Right atrium auricular region (tissue), 2 donors: ENCODE measurements around the gene HIKESHI. TPM values are rescaled to one million over a fixed set of nuclear protein-coding genes. Genes with fewer than 3 reads are reported as not detected.
"Not testable (repeated sequence)": the region's sequence is repeated elsewhere in the genome, so short reads cannot be mapped to it uniquely, and the experiment has no call there.

ENCODE experiments used
- DNase-seq: peaks from one replicate; pipeline ENCODE4 v3.0.0-alpha.2; 2019; ENCODE audit warnings: low spot score
- H3K27ac ChIP-seq, 2 donors: fragments of 200-600 bp; sonication (generic); 1 replicate in 1 of 2; 2 replicates in 1 of 2; pipeline ENCODE4 v1.5.1; 2016 to 2019
- H3K27me3 ChIP-seq, 2 donors: fragments of 200-600 bp; sonication (generic); one replicate each; pipeline versions ENCODE4 v1.5.1 to v1.6.0; 2017 to 2019
- H3K36me3 ChIP-seq: fragments of 200-600 bp; sonication (generic); one replicate; pipeline ENCODE4 v1.5.1; 2016
- H3K4me1 ChIP-seq, 2 donors: fragments of 200-600 bp; sonication (generic); one replicate each; pipeline versions ENCODE4 v1.5.1 to v1.6.0; 2017 to 2019
- H3K4me3 ChIP-seq, 2 donors: fragments of 200-600 bp; sonication (generic); 1 replicate in 1 of 2; 2 replicates in 1 of 2; pipeline ENCODE4 v1.5.1; 2017 to 2019; ENCODE audit warnings: mild to moderate bottlenecking in 1 of 2, moderate library complexity in 1 of 2
- H3K9me3 ChIP-seq, 2 donors: fragments of 200-600 bp; sonication (generic); one replicate each; pipeline ENCODE4 v1.5.1; 2019
- total RNA-seq, 2 donors: library from RNA; depleted of rRNA; stranded (reverse); fragments of >200 nt; gene quantifications; one replicate each; pipeline ENCODE4 v1.1.0, GENCODE V29; 2016
- TF ChIP-seq, protein P1 (sequence below), 2 donors: fragments of 200-600 bp; sonication (generic); IDR thresholded peaks; one replicate each; pipeline ENCODE4 v1.5.1; 2019; ENCODE audit warnings: antibody characterized with exemption in 2 of 2

HIKESHI gene
- total RNA-seq, 2 donors from 2014 or later: 33.9 to 49.8 TPM

DNA sequence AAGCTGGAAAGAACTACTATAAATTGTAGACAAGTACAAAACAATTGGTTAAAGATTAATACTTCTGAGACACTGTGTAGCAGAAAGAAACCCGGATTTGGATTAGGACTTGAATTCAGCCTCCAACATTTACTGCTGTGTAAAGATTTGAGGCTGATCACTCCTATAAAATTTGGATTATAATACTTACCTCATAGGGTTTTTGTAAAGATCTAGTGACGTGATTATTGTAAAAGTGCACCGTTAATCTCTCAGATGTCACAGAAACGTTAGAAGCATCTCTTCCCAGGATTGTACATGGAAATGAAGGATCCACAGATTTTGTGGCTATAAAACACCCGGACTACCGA, 323 bp upstream of the HIKESHI start:
- Histone ChIP-seq H3K4me3 (peak overlapping the region in 1 of 2 donors; percentile 88), H3K9me3 (no peaks in the 10 kb centered on the region), H3K27ac (peak overlapping the region in 1 of 2 donors; percentile 91), H3K4me1 (peaks cover 0 to 13% of the 10 kb centered on the region in 2 donors), H3K36me3 (no peaks in the 10 kb centered on the region), H3K27me3 (no peaks in the 10 kb centered on the region)
- TF ChIP-seq, protein P1, sequence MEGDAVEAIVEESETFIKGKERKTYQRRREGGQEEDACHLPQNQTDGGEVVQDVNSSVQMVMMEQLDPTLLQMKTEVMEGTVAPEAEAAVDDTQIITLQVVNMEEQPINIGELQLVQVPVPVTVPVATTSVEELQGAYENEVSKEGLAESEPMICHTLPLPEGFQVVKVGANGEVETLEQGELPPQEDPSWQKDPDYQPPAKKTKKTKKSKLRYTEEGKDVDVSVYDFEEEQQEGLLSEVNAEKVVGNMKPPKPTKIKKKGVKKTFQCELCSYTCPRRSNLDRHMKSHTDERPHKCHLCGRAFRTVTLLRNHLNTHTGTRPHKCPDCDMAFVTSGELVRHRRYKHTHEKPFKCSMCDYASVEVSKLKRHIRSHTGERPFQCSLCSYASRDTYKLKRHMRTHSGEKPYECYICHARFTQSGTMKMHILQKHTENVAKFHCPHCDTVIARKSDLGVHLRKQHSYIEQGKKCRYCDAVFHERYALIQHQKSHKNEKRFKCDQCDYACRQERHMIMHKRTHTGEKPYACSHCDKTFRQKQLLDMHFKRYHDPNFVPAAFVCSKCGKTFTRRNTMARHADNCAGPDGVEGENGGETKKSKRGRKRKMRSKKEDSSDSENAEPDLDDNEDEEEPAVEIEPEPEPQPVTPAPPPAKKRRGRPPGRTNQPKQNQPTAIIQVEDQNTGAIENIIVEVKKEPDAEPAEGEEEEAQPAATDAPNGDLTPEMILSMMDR (IDR thresholded peaks at IDR 0.05): no peak
- DNase-seq: no peak

DNA sequence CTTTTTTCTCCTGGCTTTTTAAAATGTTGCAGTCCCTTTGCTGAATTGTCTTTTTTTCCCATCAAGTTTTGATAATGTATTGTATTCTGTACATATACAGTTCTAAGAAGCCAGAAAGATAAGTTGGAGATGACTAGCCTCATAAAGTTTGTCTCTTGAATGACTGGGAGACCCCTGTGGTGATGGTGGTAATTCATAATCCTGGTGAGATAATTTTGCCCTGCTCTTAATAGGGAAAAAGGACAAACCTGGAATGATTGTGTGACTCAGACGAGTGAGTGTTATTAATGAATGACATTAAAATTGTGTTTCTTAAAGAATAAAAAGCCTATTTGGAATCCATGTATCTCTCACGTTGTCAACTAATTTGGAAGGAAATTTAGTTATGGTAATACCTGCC, 1.2 kb downstream of the HIKESHI start:
- peaks cover 0 to 13% of the 10 kb centered on the region in 2 donors for H3K4me1 ChIP-seq
- TF ChIP-seq, protein P1 (IDR thresholded peaks at IDR 0.05): no peak
- H3K4me3 ChIP-seq: peak overlapping the region; percentile 66 to 88
- H3K27me3 ChIP-seq: no peaks in the 10 kb centered on the region
- no peak for DNase-seq
- no peaks in the 10 kb centered on the region for H3K36me3 ChIP-seq
- H3K9me3 ChIP-seq: no peaks in the 10 kb centered on the region
- H3K27ac ChIP-seq: no peak overlapping the region

DNA sequence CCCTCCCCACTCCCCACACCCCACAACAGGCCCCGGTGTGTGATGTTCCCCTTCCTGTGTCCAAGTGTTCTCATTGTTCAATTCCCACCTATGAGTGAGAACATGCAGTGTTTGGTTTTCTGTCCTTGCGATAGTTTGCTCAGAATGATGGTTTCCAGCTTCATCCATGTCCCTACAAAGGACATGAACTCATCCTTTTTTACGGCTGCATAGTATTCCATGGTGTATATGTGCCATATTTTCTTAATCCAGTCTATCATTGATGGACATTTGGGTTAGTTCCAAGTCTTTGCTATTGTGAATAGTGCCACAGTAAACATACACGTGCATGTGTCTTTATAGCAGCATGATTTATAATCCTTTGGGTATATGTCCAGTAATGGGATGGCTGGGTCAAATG, 6.7 kb downstream of the HIKESHI start:
- H3K36me3 ChIP-seq, H3K4me3 ChIP-seq, H3K9me3 ChIP-seq, H3K27ac ChIP-seq, H3K27me3 ChIP-seq, H3K4me1 ChIP-seq, DNase-seq: not testable (repeated sequence)

DNA sequence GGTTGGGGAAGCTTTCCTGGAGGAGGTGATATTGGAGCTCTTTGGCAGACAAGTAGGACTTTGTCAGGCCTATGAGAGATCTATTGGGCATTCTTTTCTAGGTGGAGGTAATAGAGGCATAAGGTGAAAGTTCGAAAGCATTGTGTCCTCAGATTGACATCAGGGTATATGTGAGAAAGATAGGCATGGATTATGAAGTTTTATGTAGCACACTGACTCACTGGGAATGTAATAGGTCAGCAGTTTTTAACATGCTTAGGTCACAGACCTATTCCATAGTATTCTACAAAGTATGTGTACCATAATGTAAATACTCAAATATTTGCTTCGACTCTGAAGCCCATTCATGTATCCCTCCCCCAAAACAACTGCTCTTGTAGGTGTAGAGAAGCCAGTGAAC, 11.8 kb downstream of the HIKESHI start:
- H3K4me3 ChIP-seq: no peak overlapping the region
- DNase-seq: no peak
- H3K27ac ChIP-seq: no peak overlapping the region
- H3K4me1 ChIP-seq: no peaks in the 10 kb centered on the region
- H3K9me3 ChIP-seq: no peaks in the 10 kb centered on the region
- H3K36me3 ChIP-seq: peaks cover 11% of the 10 kb centered on the region
- no peaks in the 10 kb centered on the region for H3K27me3 ChIP-seq
- TF ChIP-seq, protein P1 (IDR thresholded peaks at IDR 0.05): no peak

DNA sequence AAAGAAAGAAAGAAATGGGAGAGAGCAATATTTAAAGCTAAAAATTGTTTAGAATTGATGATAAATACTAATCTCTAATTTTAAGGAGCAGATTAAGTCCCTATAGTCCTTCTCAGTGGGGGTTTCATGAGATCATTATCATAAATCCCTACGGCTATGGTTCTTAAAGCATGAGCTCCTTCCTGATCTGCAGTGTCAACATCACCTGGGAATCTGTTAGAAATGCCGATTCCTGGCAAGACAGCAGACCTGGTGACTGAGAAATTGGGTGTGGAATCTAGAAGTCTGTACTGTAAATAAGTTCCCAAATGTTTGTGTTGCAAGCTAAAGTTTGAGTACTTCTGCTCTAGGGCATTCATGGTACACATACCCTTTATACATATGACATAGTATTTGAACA, 12.6 kb downstream of the HIKESHI start:
- Histone ChIP-seq H3K36me3 (peaks cover 11% of the 10 kb centered on the region), H3K4me1 (no peaks in the 10 kb centered on the region), H3K9me3 (no peaks in the 10 kb centered on the region), H3K27ac (no peak overlapping the region), H3K27me3 (no peaks in the 10 kb centered on the region), H3K4me3 (no peak overlapping the region)
- no peak for DNase-seq
- TF ChIP-seq, protein P1 (IDR thresholded peaks at IDR 0.05): no peak

DNA sequence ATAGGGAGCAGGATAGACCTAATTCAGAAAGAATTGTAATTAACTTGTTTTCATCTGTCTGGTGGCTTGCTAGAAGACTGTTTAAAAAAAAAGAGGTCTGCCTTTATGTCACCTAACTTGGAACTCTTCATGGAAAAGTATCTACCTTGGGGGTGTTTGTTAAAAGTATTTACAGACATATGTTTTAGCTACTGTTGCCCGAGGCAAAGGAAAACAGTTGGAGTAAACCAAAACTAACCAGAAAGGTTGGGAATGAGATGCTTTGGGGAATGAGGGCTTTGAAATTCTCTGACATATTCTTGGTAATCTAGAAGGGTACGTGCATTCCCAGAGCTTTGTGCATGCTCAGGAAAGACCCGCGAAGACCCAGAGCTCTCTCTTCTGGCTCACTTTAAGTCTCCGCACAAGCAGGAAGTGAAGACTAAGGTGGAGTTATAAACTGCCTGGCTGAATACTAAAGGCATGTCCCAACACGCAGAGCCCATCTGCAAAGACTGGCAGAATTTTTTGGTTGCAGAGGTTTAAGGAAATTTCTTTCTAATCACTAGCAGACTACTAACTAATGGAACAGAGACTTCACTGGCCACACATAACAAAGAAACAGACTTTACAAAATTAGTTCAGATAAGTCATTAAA, 33.2 kb downstream of the HIKESHI start:
- Histone ChIP-seq H3K27me3 (no peaks in the 10 kb centered on the region), H3K4me1 (no peaks in the 10 kb centered on the region), H3K27ac (no peak overlapping the region), H3K4me3 (no peak overlapping the region), H3K9me3 (no peaks in the 10 kb centered on the region), H3K36me3 (peaks cover 16% of the 10 kb centered on the region)
- no peak for DNase-seq
- TF ChIP-seq, protein P1 (IDR thresholded peaks at IDR 0.05): no peak
